Measurements from ENCODE around the gene IGFBP1. TPM values are rescaled to one million over a fixed set of nuclear protein-coding genes. Genes with fewer than 3 reads are reported as not detected.

Gene IGFBP1
- total and polyA plus RNA-seq, 2 of the 13 experiments (the other 11 are each of a cell fraction or from before 2014, with no cell fraction given) = 5.4 to 885 TPM

DNA sequence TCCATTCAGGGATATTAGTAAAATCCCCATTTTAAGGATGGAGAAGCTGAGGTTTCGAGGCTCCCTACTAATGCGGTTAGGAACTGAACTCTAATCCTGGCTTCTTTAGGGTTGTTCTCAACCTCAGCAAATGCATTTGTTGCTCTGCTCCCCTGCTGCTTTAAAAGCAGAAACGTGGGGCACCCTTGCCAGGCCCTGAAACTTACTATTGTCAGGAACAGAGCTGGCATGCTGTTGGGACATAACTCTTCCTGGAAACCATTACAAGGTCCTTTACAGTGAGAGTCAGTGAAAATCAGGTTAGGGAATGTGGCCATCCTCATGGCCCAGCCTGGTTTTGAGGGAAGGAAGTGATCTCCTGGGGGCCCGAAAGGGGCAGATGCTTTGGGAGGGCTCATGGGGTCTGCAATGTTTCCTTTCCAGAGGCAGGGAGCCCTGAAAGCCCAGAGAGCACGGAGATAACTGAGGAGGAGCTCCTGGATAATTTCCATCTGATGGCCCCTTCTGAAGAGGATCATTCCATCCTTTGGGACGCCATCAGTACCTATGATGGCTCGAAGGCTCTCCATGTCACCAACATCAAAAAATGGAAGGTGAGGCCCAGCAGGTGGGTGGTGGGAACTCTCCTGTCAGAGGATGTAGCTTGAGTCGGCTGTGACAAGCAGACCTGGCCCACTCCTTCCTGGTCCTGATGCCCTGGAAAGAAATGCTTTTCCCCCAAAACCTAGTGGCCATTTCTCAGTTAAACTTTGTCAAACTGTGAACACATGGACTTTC, 2.0 kb downstream of the IGFBP1 start (continued):
- TF ChIP-seq ZNF607 (CRISPR knock-in tag; IDR thresholded peaks at IDR 0.05; ENCODE audit: borderline replicate concordance) = peak; percentile 43; the same call in 1 of the 2 replicates
- no peak for TF ChIP-seq RFX5 (IDR thresholded peaks at IDR 0.05; ENCODE audit: low read depth, low read length)
- TF ChIP-seq KDM2A (CRISPR knock-in tag; IDR thresholded peaks at IDR 0.05; ENCODE audit: borderline replicate concordance, low read depth) = peak; percentile 31; the same call in 1 of the 2 replicates
- TF ChIP-seq ZNF724P (CRISPR knock-in tag; IDR thresholded peaks at IDR 0.05; ENCODE audit: borderline replicate concordance) = no peak
- TF ChIP-seq RCOR2 (CRISPR knock-in tag; IDR thresholded peaks at IDR 0.05) = no peak
- TF ChIP-seq ZKSCAN1 (IDR thresholded peaks at IDR 0.05; ENCODE audit: low read length) = no peak
- 0 out of 2 replicates have a peak, but pooled peaks have one; percentile 28 for TF ChIP-seq TBP (CRISPR knock-in tag; IDR thresholded peaks at IDR 0.05)
- TF ChIP-seq, protein P1, sequence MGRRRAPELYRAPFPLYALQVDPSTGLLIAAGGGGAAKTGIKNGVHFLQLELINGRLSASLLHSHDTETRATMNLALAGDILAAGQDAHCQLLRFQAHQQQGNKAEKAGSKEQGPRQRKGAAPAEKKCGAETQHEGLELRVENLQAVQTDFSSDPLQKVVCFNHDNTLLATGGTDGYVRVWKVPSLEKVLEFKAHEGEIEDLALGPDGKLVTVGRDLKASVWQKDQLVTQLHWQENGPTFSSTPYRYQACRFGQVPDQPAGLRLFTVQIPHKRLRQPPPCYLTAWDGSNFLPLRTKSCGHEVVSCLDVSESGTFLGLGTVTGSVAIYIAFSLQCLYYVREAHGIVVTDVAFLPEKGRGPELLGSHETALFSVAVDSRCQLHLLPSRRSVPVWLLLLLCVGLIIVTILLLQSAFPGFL (CRISPR knock-in tag; IDR thresholded peaks at IDR 0.05) = no peak
- peak; percentile 37; the same call in 1 of the 2 replicates for TF ChIP-seq HMG20A (CRISPR knock-in tag; IDR thresholded peaks at IDR 0.05; ENCODE audit: borderline replicate concordance)
- TF ChIP-seq ZNF589 (CRISPR knock-in tag; conservative IDR thresholded peaks at IDR 0.05) = peak; percentile 64
- TF ChIP-seq, protein P2, sequence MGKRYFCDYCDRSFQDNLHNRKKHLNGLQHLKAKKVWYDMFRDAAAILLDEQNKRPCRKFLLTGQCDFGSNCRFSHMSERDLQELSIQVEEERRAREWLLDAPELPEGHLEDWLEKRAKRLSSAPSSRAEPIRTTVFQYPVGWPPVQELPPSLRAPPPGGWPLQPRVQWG (CRISPR knock-in tag; IDR thresholded peaks at IDR 0.05; ENCODE audit: borderline replicate concordance, low read depth) = no peak
- no peak for TF ChIP-seq ZNF263 (CRISPR knock-in tag; IDR thresholded peaks at IDR 0.05)
- no peak; the same call in 1 of the 2 replicates for TF ChIP-seq PRMT3 (CRISPR knock-in tag; IDR thresholded peaks at IDR 0.05; ENCODE audit: borderline replicate concordance, low read depth)
- 0 out of 2 replicates have a peak, but pooled peaks have one; percentile 62 for TF ChIP-seq FUBP1 (CRISPR knock-in tag; IDR thresholded peaks at IDR 0.05; ENCODE audit: borderline replicate concordance)
- peak; percentile 27; the same call in 1 of the 2 replicates for TF ChIP-seq FOXA3 (CRISPR knock-in tag; IDR thresholded peaks at IDR 0.05)
- TF ChIP-seq ZNF44 (CRISPR knock-in tag; IDR thresholded peaks at IDR 0.05) = 0 out of 2 replicates have a peak, but pooled peaks have one; percentile 21
- no peak for TF ChIP-seq ZIK1 (CRISPR knock-in tag; IDR thresholded peaks at IDR 0.05; ENCODE audit: borderline replicate concordance, low read depth)
- TF ChIP-seq, protein P3, sequence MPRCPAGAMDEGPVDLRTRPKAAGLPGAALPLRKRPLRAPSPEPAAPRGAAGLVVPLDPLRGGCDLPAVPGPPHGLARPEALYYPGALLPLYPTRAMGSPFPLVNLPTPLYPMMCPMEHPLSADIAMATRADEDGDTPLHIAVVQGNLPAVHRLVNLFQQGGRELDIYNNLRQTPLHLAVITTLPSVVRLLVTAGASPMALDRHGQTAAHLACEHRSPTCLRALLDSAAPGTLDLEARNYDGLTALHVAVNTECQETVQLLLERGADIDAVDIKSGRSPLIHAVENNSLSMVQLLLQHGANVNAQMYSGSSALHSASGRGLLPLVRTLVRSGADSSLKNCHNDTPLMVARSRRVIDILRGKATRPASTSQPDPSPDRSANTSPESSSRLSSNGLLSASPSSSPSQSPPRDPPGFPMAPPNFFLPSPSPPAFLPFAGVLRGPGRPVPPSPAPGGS (CRISPR knock-in tag; IDR thresholded peaks at IDR 0.05) = 0 out of 2 replicates have a peak, but pooled peaks have one; percentile 30
- TF ChIP-seq ZNF800 (CRISPR knock-in tag; IDR thresholded peaks at IDR 0.05) = 0 out of 2 replicates have a peak, but pooled peaks have one; percentile 42
- TF ChIP-seq, protein P4, sequence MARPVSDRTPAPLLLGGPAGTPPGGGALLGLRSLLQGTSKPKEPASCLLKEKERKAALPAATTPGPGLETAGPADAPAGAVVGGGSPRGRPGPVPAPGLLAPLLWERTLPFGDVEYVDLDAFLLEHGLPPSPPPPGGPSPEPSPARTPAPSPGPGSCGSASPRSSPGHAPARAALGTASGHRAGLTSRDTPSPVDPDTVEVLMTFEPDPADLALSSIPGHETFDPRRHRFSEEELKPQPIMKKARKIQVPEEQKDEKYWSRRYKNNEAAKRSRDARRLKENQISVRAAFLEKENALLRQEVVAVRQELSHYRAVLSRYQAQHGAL (CRISPR knock-in tag; IDR thresholded peaks at IDR 0.05; ENCODE audit: not compliant biosample characterization) = no peak

Data from HepG2 (cell line).